Neural cell (in vitro differentiated cells): ENCODE measurements around the gene ANKRD33B. TPM values are rescaled to one million over a fixed set of nuclear protein-coding genes. Genes with fewer than 3 reads are reported as not detected.

Experiments
- H2AFZ ChIP-seq: fragments of 200-600, 300-800 bp; sonication (generic), shearing (Covaris generic); 2 replicates; pipeline ENCODE4 v1.6.0; 2014; ENCODE audit warnings: low read depth, mild to moderate bottlenecking, antibody characterized with exemption, low read length, moderate library complexity
- H3F3A ChIP-seq: fragments of 200-600 bp; shearing (Covaris generic); 2 replicates; pipeline ENCODE4 v1.6.1; 2016; ENCODE audit warnings: mild to moderate bottlenecking, moderate library complexity, mixed read lengths, antibody characterized with exemption, low read length; ENCODE audit not compliant: insufficient read depth, poor library complexity, severe bottlenecking
- H3K27ac ChIP-seq: fragments of 200-600, 300-800 bp; sonication (generic), shearing (Covaris generic); 2 replicates; pipeline ENCODE4 v1.5.1; 2014; ENCODE audit warnings: mild to moderate bottlenecking, low read length, moderate library complexity
- H3K27me3 ChIP-seq: fragments of 300-800, 200-600 bp; sonication (generic), shearing (Covaris generic); 2 replicates; pipeline ENCODE4 v1.6.0; 2014; ENCODE audit warnings: mild to moderate bottlenecking, low read depth, low read length, moderate library complexity; ENCODE audit not compliant: insufficient read depth
- H3K36me3 ChIP-seq: fragments of 300-800, 200-600 bp; sonication (generic), shearing (Covaris generic); 2 replicates; pipeline ENCODE4 v1.5.1; 2014; ENCODE audit warnings: mild to moderate bottlenecking, antibody characterized with exemption, low read length, moderate library complexity; ENCODE audit not compliant: insufficient read depth
- H3K4me2 ChIP-seq: fragments of 300-800, 200-600 bp; sonication (generic), shearing (Covaris generic); 2 replicates; pipeline ENCODE4 v1.6.0; 2014; ENCODE audit warnings: mild to moderate bottlenecking, low read length
- H3K4me3 ChIP-seq: fragments of 300-800, 200-600 bp; sonication (generic), shearing (Covaris generic); 2 replicates; pipeline ENCODE4 v1.5.1; 2014; ENCODE audit warnings: mild to moderate bottlenecking, low read length, moderate library complexity
- H3K79me2 ChIP-seq: fragments of 200-600 bp; shearing (Covaris generic); replicated peaks from 2 replicates; pipeline ENCODE4 v1.6.0; 2014; ENCODE audit warnings: mild to moderate bottlenecking, low read length, moderate library complexity; ENCODE audit not compliant: insufficient read depth
- H3K9ac ChIP-seq: fragments of 300-800, 200-600 bp; sonication (generic), shearing (Covaris generic); 2 replicates; pipeline ENCODE4 v1.6.1; 2016; ENCODE audit warnings: mild to moderate bottlenecking, low read length, mixed read lengths
- H3K9me2 ChIP-seq: fragments of 200-600 bp; shearing (Covaris generic); 2 replicates; pipeline ENCODE4 v1.6.1; 2016; ENCODE audit warnings: mild to moderate bottlenecking, low read length, mixed read lengths; ENCODE audit not compliant: insufficient read depth
- H3K9me3 ChIP-seq: fragments of 200-600, 300-800 bp; sonication (generic), shearing (Covaris generic); 2 replicates; pipeline ENCODE4 v1.6.1; 2016; ENCODE audit warnings: mild to moderate bottlenecking, mixed run types, low read length, moderate library complexity, mixed read lengths
- H4K20me1 ChIP-seq: fragments of 200-600 bp; shearing (Covaris generic); 2 replicates; pipeline ENCODE4 v1.6.1; 2016; ENCODE audit warnings: mild to moderate bottlenecking, mixed run types; ENCODE audit not compliant: insufficient read depth
- EP300 ChIP-seq: fragments of 450-650 bp; conservative IDR thresholded peaks from 2 replicates; pipeline ENCODE4 v1.6.1; 2014; ENCODE audit warnings: antibody characterized with exemption, mild to moderate bottlenecking, moderate library complexity; ENCODE audit not compliant: poor library complexity, severe bottlenecking
- EZH2 ChIP-seq: fragments of 200-600, 300-800 bp; shearing (Covaris generic), sonication (generic); IDR thresholded peaks from 2 replicates; pipeline ENCODE4 v1.6.1; 2014; ENCODE audit warnings: antibody characterized with exemption, low read length, borderline replicate concordance, mild to moderate bottlenecking; ENCODE audit not compliant: insufficient read depth, poor library complexity, severe bottlenecking
- MXI1 ChIP-seq: fragments of 450-650 bp; conservative IDR thresholded peaks from 2 replicates; pipeline ENCODE4 v1.6.1; 2014; ENCODE audit warnings: antibody characterized with exemption, mild to moderate bottlenecking; ENCODE audit not compliant: poor library complexity, severe bottlenecking
- POLR2AphosphoS5 ChIP-seq: IDR thresholded peaks from 2 replicates; pipeline ENCODE4 v1.6.1; 2012
- RAD21 ChIP-seq: fragments of 450-650 bp; conservative IDR thresholded peaks from 2 replicates; pipeline ENCODE4 v1.6.1; 2014; ENCODE audit warnings: antibody characterized with exemption, mild to moderate bottlenecking, moderate library complexity
- REST ChIP-seq: IDR thresholded peaks from 2 replicates; pipeline ENCODE4 v1.6.1; 2012; ENCODE audit warnings: borderline replicate concordance
- SMC3 ChIP-seq: fragments of 450-650 bp; conservative IDR thresholded peaks from 2 replicates; pipeline ENCODE4 v1.6.1; 2014; ENCODE audit warnings: antibody characterized with exemption, mild to moderate bottlenecking, moderate library complexity; ENCODE audit not compliant: poor library complexity
- TAF1 ChIP-seq: IDR thresholded peaks from 2 replicates; pipeline ENCODE4 v1.6.1; 2012; ENCODE audit warnings: low read depth
- polyA plus RNA-seq: library from polyadenylated mRNA; depleted of rRNA; stranded (reverse); fragments of >200 nt; gene quantifications from 2 replicates; pipeline ENCODE4 v1.2.3, GENCODE V29; 2014
- TF ChIP-seq, protein P1 (sequence below): fragments of 450-650 bp; IDR thresholded peaks from 2 replicates; pipeline ENCODE4 v1.5.1; 2014; ENCODE audit warnings: antibody characterized with exemption, mild to moderate bottlenecking, moderate library complexity; ENCODE audit not compliant: poor library complexity, severe bottlenecking

ANKRD33B gene
- polyA plus RNA-seq, 1 donor from 2014 or later, result not detected

DNA sequence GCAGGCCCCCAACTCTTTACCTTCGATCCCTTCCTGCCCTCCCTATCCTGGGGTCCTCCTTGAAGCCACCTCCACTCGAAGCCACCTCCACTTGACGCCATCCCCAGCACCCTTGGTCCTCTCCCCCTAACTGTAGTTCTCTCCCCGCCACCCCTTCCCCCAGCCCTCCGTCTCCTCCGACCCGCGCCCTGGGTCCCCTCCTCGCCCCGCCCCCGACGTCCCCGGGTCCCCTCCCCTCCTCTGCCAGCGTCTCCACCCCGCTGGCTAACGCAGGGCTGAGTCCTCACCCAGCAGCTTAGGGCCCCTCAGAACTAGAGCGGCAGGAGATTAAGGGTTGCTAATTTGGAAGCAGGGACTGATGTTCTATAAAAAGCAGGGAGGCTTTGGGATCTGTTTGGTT, 30.6 kb upstream of the ANKRD33B start:
- no peaks in the 10 kb centered on the region for H3K36me3 ChIP-seq
- TF ChIP-seq, protein P1, sequence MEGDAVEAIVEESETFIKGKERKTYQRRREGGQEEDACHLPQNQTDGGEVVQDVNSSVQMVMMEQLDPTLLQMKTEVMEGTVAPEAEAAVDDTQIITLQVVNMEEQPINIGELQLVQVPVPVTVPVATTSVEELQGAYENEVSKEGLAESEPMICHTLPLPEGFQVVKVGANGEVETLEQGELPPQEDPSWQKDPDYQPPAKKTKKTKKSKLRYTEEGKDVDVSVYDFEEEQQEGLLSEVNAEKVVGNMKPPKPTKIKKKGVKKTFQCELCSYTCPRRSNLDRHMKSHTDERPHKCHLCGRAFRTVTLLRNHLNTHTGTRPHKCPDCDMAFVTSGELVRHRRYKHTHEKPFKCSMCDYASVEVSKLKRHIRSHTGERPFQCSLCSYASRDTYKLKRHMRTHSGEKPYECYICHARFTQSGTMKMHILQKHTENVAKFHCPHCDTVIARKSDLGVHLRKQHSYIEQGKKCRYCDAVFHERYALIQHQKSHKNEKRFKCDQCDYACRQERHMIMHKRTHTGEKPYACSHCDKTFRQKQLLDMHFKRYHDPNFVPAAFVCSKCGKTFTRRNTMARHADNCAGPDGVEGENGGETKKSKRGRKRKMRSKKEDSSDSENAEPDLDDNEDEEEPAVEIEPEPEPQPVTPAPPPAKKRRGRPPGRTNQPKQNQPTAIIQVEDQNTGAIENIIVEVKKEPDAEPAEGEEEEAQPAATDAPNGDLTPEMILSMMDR, result no peak
- TF ChIP-seq RAD21 (no peak), TAF1 (no peak), POLR2AphosphoS5 (no peak), EZH2 (no peak), SMC3 (no peak), REST (no peak), EP300 (no peak), MXI1 (no peak)
- no peak overlapping the region for H3K4me2 ChIP-seq
- no peak overlapping the region for H2AFZ ChIP-seq
- no peak overlapping the region for H3K9ac ChIP-seq
- no peak overlapping the region for H3K4me3 ChIP-seq
- no peaks in the 10 kb centered on the region for H4K20me1 ChIP-seq
- H3K9me3 ChIP-seq, result no peaks in the 10 kb centered on the region
- no peak overlapping the region for H3K27ac ChIP-seq
- no peaks in the 10 kb centered on the region for H3F3A ChIP-seq
- H3K79me2 ChIP-seq, result no peaks in the 10 kb centered on the region
- H3K9me2 ChIP-seq, result no peaks in the 10 kb centered on the region
- H3K27me3 ChIP-seq, result no peaks in the 10 kb centered on the region

GRCh38 chr5:10534561-10535530, 29.0 kb upstream of the ANKRD33B start:
- H3K27ac ChIP-seq, result no peak overlapping the region
- H2AFZ ChIP-seq, result no peak overlapping the region
- TF ChIP-seq, protein P1, result no peak
- TF ChIP-seq SMC3, result no peak
- no peak for TF ChIP-seq MXI1
- TF ChIP-seq POLR2AphosphoS5, result no peak
- no peak for TF ChIP-seq RAD21
- no peak for TF ChIP-seq TAF1
- no peak for TF ChIP-seq EZH2
- TF ChIP-seq EP300, result no peak
- no peak for TF ChIP-seq REST
- no peaks in the 10 kb centered on the region for H4K20me1 ChIP-seq
- no peak overlapping the region for H3K9ac ChIP-seq
- no peaks in the 10 kb centered on the region for H3K79me2 ChIP-seq
- H3K4me3 ChIP-seq, result no peak overlapping the region
- no peaks in the 10 kb centered on the region for H3K27me3 ChIP-seq
- no peaks in the 10 kb centered on the region for H3K36me3 ChIP-seq
- no peaks in the 10 kb centered on the region for H3K9me3 ChIP-seq
- H3K4me2 ChIP-seq, result no peak overlapping the region
- no peaks in the 10 kb centered on the region for H3K9me2 ChIP-seq
- H3F3A ChIP-seq, result no peaks in the 10 kb centered on the region
